SK-N-SH (cell line): ENCODE results near the gene ISL2. TPM values are rescaled to one million over a fixed set of nuclear protein-coding genes. Genes with fewer than 3 reads are reported as not detected.

ENCODE experiments used
- CTCF ChIA-PET: fragments of 300-600, 350-600 bp; formaldehyde crosslinking; extraction: SDS; loops from one replicate; lab custom pipeline; 2021; lab: Yijun Ruan, JAX
- POLR2A ChIA-PET: fragments of 350-600 bp; sonication (Branson Sonifier 250); formaldehyde crosslinking; extraction: SDS; loops from one replicate; lab custom pipeline; 2020; ENCODE audit warnings: antibody characterized with exemption, inconsistent platforms; lab: Yijun Ruan, JAX
- DNase-seq: peaks from one replicate; pipeline ENCODE4 v3.0.0; 2012
- H2AFZ ChIP-seq: fragments of 200-600 bp; sonication (generic); 2 replicates; pipeline ENCODE4 v1.8.1; 2016; ENCODE audit warnings: antibody characterized with exemption, mild to moderate bottlenecking, low read depth
- H3F3A ChIP-seq: fragments of 200-600 bp; sonication (generic); replicated peaks from 2 replicates; pipeline ENCODE3; 2016; ENCODE audit warnings: antibody characterized with exemption, mild to moderate bottlenecking; ENCODE audit not compliant: insufficient read depth
- H3K27ac ChIP-seq, 2 experiments: fragments of 200-500 bp in 1 of 2; fragments of 200-600 bp in 1 of 2; sonication (Bioruptor generic) in 1 of 2; sonication (generic), shearing (Covaris generic) in 1 of 2; 2 replicates each; pipeline versions ENCODE4 v1.5.1 to v1.6.1; 2014 to 2016; ENCODE audit warnings: low read depth in 2 of 2, inconsistent platforms in 1 of 2, low read length in 1 of 2, mild to moderate bottlenecking in 1 of 2, mixed read lengths in 1 of 2
- H3K27me3 ChIP-seq: fragments of 200-600 bp; sonication (generic), shearing (Covaris generic); 2 replicates; pipeline ENCODE4 v1.6.1; 2016; ENCODE audit warnings: mixed run types; ENCODE audit not compliant: insufficient read depth
- H3K36me3 ChIP-seq, 2 experiments: fragments of 200-500 bp in 1 of 2; fragments of 200-600 bp in 1 of 2; sonication (Bioruptor generic) in 1 of 2; sonication (generic) in 1 of 2; replicated peaks in 1 of 2; 2 replicates each; pipeline versions ENCODE3 to v1.5.1; 2014 to 2016; ENCODE audit warnings: low read length in 1 of 2, mild to moderate bottlenecking in 1 of 2; ENCODE audit not compliant: insufficient read depth in 2 of 2, control insufficient read depth in 1 of 2
- H3K4me1 ChIP-seq, 2 experiments: fragments of 200-500 bp in 1 of 2; fragments of 200-600 bp in 1 of 2; sonication (Bioruptor generic) in 1 of 2; sonication (generic), shearing (Covaris generic) in 1 of 2; 2 replicates each; pipeline versions ENCODE4 v1.5.1 to v1.6.1; 2014 to 2016; ENCODE audit warnings: low read depth in 1 of 2, low read length in 1 of 2, mixed run types in 1 of 2; ENCODE audit not compliant: insufficient read depth in 2 of 2, control insufficient read depth in 1 of 2
- H3K4me2 ChIP-seq: fragments of 200-600 bp; sonication (generic), shearing (Covaris generic); 2 replicates; pipeline ENCODE4 v1.6.1; 2017; ENCODE audit warnings: mixed run types
- H3K4me3 ChIP-seq, 2 experiments: fragments of 200-500 bp in 1 of 2; fragments of 200-600 bp in 1 of 2; sonication (Bioruptor generic) in 1 of 2; sonication (generic), shearing (Covaris generic) in 1 of 2; 2 replicates each; pipeline versions ENCODE4 v1.5.1 to v1.8.1; 2014 to 2016; ENCODE audit warnings: low read depth in 2 of 2, inconsistent platforms in 1 of 2, low read length in 1 of 2, mild to moderate bottlenecking in 1 of 2, mixed read lengths in 1 of 2, moderate library complexity in 1 of 2
- H3K79me2 ChIP-seq: fragments of 200-600 bp; sonication (generic); 2 replicates; pipeline ENCODE4 v1.8.1; 2017; ENCODE audit warnings: mild to moderate bottlenecking; ENCODE audit not compliant: insufficient read depth
- H3K9ac ChIP-seq: fragments of 200-600 bp; sonication (generic); 2 replicates; pipeline ENCODE4 v1.6.1; 2017; ENCODE audit warnings: mixed run types
- H3K9me2 ChIP-seq: fragments of 200-600 bp; sonication (generic); 2 replicates; pipeline ENCODE4 v1.6.1; 2017; ENCODE audit warnings: mixed run types
- H3K9me3 ChIP-seq: fragments of 200-600 bp; sonication (generic); 2 replicates; pipeline ENCODE4 v1.6.1; 2017; ENCODE audit warnings: mixed run types, mild to moderate bottlenecking, moderate library complexity
- H4K20me1 ChIP-seq: fragments of 200-600 bp; sonication (generic); 2 replicates; pipeline ENCODE4 v1.6.1; 2017; ENCODE audit warnings: mild to moderate bottlenecking, mixed run types; ENCODE audit not compliant: insufficient read depth
- GATA2 ChIP-seq: sonication (generic); formaldehyde crosslinking; IDR thresholded peaks from 2 replicates; pipeline ENCODE4 v1.5.0; 2020; ENCODE audit warnings: mild to moderate bottlenecking, missing genetic modification reagents
- JUND ChIP-seq: IDR thresholded peaks from 2 replicates; pipeline ENCODE4 v1.4.0; 2012
- MAX ChIP-seq: IDR thresholded peaks from 2 replicates; pipeline ENCODE4 v1.4.0; 2012; ENCODE audit warnings: low read depth
- MEF2A ChIP-seq: IDR thresholded peaks from 2 replicates; pipeline ENCODE4 v1.4.0; 2012; ENCODE audit warnings: low read depth, borderline replicate concordance
- MXI1 ChIP-seq: IDR thresholded peaks from 2 replicates; pipeline ENCODE4 v1.6.1; 2012; ENCODE audit warnings: mild to moderate bottlenecking, low read depth, low read length, improper control_type of control experiment
- NRF1 ChIP-seq: IDR thresholded peaks from 2 replicates; pipeline ENCODE4 v1.6.1; 2012; ENCODE audit warnings: low read depth, mild to moderate bottlenecking, low read length
- PBX3 ChIP-seq: IDR thresholded peaks from 2 replicates; pipeline ENCODE4; 2012
- RAD21 ChIP-seq: IDR thresholded peaks from 2 replicates; pipeline ENCODE4 v1.6.1; 2012; ENCODE audit warnings: mild to moderate bottlenecking, low read length
- RCOR1 ChIP-seq: fragments of 150-350 bp; IDR thresholded peaks from 2 replicates; pipeline ENCODE4 v1.6.1; 2017; ENCODE audit warnings: antibody characterized with exemption, low read length
- REST ChIP-seq: IDR thresholded peaks from 2 replicates; pipeline ENCODE4 v1.6.1; 2012; ENCODE audit warnings: mild to moderate bottlenecking, low read depth, low read length, moderate library complexity
- RXRA ChIP-seq: IDR thresholded peaks from 2 replicates; pipeline ENCODE4 v1.4.0; 2012; ENCODE audit warnings: low read depth, mild to moderate bottlenecking, borderline replicate concordance
- SIN3A ChIP-seq: IDR thresholded peaks from 2 replicates; pipeline ENCODE4 v1.6.1; 2012; ENCODE audit warnings: low read depth, mild to moderate bottlenecking, low read length, moderate library complexity, borderline replicate concordance
- SMC3 ChIP-seq: IDR thresholded peaks from 2 replicates; pipeline ENCODE4 v1.6.1; 2012; ENCODE audit warnings: low read depth, low read length, improper control_type of control experiment
- TAF1 ChIP-seq: IDR thresholded peaks from 2 replicates; pipeline ENCODE4 v1.6.1; 2012; ENCODE audit warnings: low read depth, mild to moderate bottlenecking, low read length, moderate library complexity, borderline replicate concordance
- TCF12 ChIP-seq: IDR thresholded peaks from 2 replicates; pipeline ENCODE4 v1.4.0; 2012
- YY1 ChIP-seq: IDR thresholded peaks from 2 replicates; pipeline ENCODE4 v1.4.0; 2012; ENCODE audit warnings: low read depth, mild to moderate bottlenecking
- WGBS: methylation state at CpG from one replicate; pipeline ENCODE4 v1.1.6; 2017; ENCODE audit warnings: low lambda C conversion rate; 5-methylcytosine and 5-hydroxymethylcytosine counted together
- polyA plus RNA-seq, 3 experiments: library from polyadenylated mRNA; depleted of rRNA; stranded (reverse); fragments of >200 nt; gene quantifications; 2 replicates each; pipeline ENCODE4 v1.2.3, GENCODE V29; 2012

ISL2 gene
- polyA plus RNA-seq, 1 of the 3 experiments (the other 2 are of a cell fraction) = 6.0 TPM

- DNase-seq = no peak
- 42% methylated on average over 2 of the region's 2 CpGs for WGBS
- POLR2A ChIA-PET = no interaction called here
Measured at GRCh38 chr15:76325704-76326103, 10.9 kb upstream of the ISL2 start.

More at GRCh38 chr15:76325704-76326103, 10.9 kb upstream of the ISL2 start:
- H3K4me1 ChIP-seq = no peaks in the 10 kb centered on the region; a peak in 1 of 4 replicates
- H3K4me3 ChIP-seq = no peak overlapping the region
- peaks cover 5% of the 10 kb centered on the region for H3F3A ChIP-seq
- H3K27me3 ChIP-seq = no peaks in the 10 kb centered on the region
- no peak overlapping the region for H3K9ac ChIP-seq
- H3K9me3 ChIP-seq = no peaks in the 10 kb centered on the region
- no peak overlapping the region for H3K27ac ChIP-seq
- no peak overlapping the region for H2AFZ ChIP-seq
- CTCF ChIA-PET = no interaction called here
- no peaks in the 10 kb centered on the region for H3K79me2 ChIP-seq
- no peak overlapping the region for H3K4me2 ChIP-seq
- no peaks in the 10 kb centered on the region for H3K9me2 ChIP-seq
- TF ChIP-seq PBX3 = no peak
- TF ChIP-seq SIN3A = no peak
- no peak for TF ChIP-seq MAX
- no peak for TF ChIP-seq TAF1
- no peak for TF ChIP-seq MEF2A
- no peak for TF ChIP-seq GATA2
- no peak for TF ChIP-seq SMC3
- TF ChIP-seq NRF1 = no peak
- no peak for TF ChIP-seq RXRA
- no peak for TF ChIP-seq YY1
- TF ChIP-seq REST = no peak
- TF ChIP-seq JUND = no peak
- TF ChIP-seq RAD21 = no peak
- TF ChIP-seq MXI1 = no peak
- TF ChIP-seq TCF12 = no peak
- TF ChIP-seq RCOR1 = no peak
- no peaks in the 10 kb centered on the region for H3K36me3 ChIP-seq
- H4K20me1 ChIP-seq = no peaks in the 10 kb centered on the region
